Right lobe of liver (tissue), 6 donors: ENCODE data around the gene CRYAB. TPM values are rescaled to one million over a fixed set of nuclear protein-coding genes. Genes with fewer than 3 reads are reported as not detected.

Source experiments
- ATAC-seq, 4 donors: fragments of 200-7000 bp; cut with Tn5 transposase; one replicate each; pipeline ENCODE4 v1.9.1; 2020; ENCODE audit warnings: mild to moderate bottlenecking in 4 of 4, moderate library complexity in 4 of 4
- DNase-seq, 3 donors: peaks; one replicate each; pipeline ENCODE4 v3.0.0-alpha.2; 2020
- H3K27ac ChIP-seq, 3 donors: fragments of 200-600 bp; one replicate each; pipeline ENCODE4 v1.8.0; 2022
- H3K27me3 ChIP-seq, 2 donors: fragments of 200-600 bp; one replicate each; pipeline ENCODE4 v1.8.0; 2022
- H3K36me3 ChIP-seq, 4 donors: fragments of 200-600 bp; sonication (generic) in 1 of 4; one replicate each; pipeline versions ENCODE4 v1.5.1 to v1.8.0; 2017 to 2022; ENCODE audit warnings: control low read depth in 1 of 4
- H3K4me1 ChIP-seq, 4 donors: fragments of 200-600 bp; sonication (generic) in 1 of 4; one replicate each; pipeline versions ENCODE4 v1.5.1 to v1.8.0; 2017 to 2022; ENCODE audit warnings: control low read depth in 1 of 4
- H3K4me3 ChIP-seq, 3 donors: fragments of 200-600 bp; one replicate each; pipeline ENCODE4 v1.8.0; 2022
- H3K9me3 ChIP-seq, 4 donors: fragments of 200-600 bp; sonication (generic) in 1 of 4; one replicate each; pipeline versions ENCODE4 v1.5.1 to v1.8.0; 2017 to 2022; ENCODE audit warnings: control low read depth in 1 of 4
- CTCF ChIP-seq, 4 donors: fragments of 200-600 bp in 3 of 4; fragments of 450-650 bp in 1 of 4; IDR thresholded peaks; one replicate each; pipeline versions ENCODE4 v1.5.1 to v1.8.0; 2016 to 2022; ENCODE audit warnings: antibody characterized with exemption in 4 of 4, mild to moderate bottlenecking in 2 of 4
- POLR2A ChIP-seq: fragments of 450-650 bp; IDR thresholded peaks from one replicate; pipeline ENCODE4 v1.6.1; 2017; ENCODE audit warnings: antibody characterized with exemption, mild to moderate bottlenecking
- WGBS: methylation state at CpG from one replicate; pipeline ENCODE4 v1.1.6; 2018; ENCODE audit warnings: low coverage, low lambda C conversion rate; ENCODE audit not compliant: insufficient coverage; ENCODE audit errors: missing lambda C conversion rate; 5-methylcytosine and 5-hydroxymethylcytosine counted together
- intact Hi-C, 2 donors: fragments of 100-400 bp; cut with DNase I; formaldehyde crosslinking; loops; one replicate each; pipeline versions ENCODE4 v1.11.2 to v1.14.1; 2022
- total RNA-seq, 6 experiments: library from RNA; depleted of rRNA in 2 of 6; stranded (reverse); fragments of >200 nt in 2 of 6; fragmentation: NEBNext Ultra II Directional in 3 of 6; extraction: Animal tissue kit (Norgen Biotek cat#: 25700) in 3 of 6; gene quantifications; one replicate each; pipeline versions ENCODE4 v1.1.0 to v1.2.4, GENCODE V29; 2016 to 2023
- donor health status: DM: no; HTN: yes; CAD: no.
- donor health status: DM: no; HTN: no; CAD: no.
- donor health status: DM: no; HTN: no; CAD: no.
- donor health status: DM: no; HTN: yes; CAD: no.
- donor health status: DM: no; HTN: yes; CAD: no.

Gene CRYAB
- total RNA-seq, 6 experiments from 2014 or later, result 3.6 to 10.5 (median 6.7) TPM

- Histone ChIP-seq H3K27me3 (no peaks in the 10 kb centered on the region), H3K27ac (no peak overlapping the region), H3K4me3 (no peak overlapping the region), H3K9me3 (no peaks in the 10 kb centered on the region), H3K36me3 (no peaks in the 10 kb centered on the region), H3K4me1 (peaks cover 0 to 38% (median 7%) of the 10 kb centered on the region in 4 donors)
- no peak for ATAC-seq
- intact Hi-C loops, result loop anchor here in 1 of 2 donors (10.0 kb wide), 1 partner anchor 45 kb away; no protein-coding TSS in a partner anchor
- TF ChIP-seq CTCF (IDR thresholded peaks at IDR 0.05) (no peak), POLR2A (no peak)
- WGBS, result 79% methylated on average over 4 of the region's 4 CpGs
- no peak for DNase-seq
Observed at GRCh38 chr11:111939836-111940604, 28.4 kb upstream of the CRYAB start.

DNA sequence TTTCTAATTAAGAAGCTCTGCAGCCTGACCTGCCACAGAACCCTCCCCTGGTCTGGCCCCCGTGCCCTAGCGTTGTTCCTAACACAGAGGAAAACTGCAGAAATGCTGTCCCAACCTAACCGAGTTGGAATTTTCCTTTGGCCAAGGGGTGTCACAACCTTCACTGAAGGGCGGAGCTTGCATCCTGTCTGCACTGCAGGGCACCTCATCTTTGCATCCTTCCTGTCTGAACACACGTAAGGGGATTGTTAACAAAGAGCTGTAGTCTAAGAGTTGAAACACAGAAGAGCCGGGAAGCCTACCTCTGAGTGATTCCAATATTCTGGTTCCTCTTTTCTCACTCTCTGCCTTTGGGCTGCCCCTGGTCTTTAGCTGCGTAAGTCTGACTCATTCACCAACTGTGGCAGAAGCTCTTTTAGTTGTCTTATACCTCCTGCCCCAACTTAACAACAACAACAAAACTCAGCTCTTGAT lies 27.2 kb upstream of the CRYAB start:
- ATAC-seq (no peak), DNase-seq (no peak)
- H3K27me3 ChIP-seq, result no peaks in the 10 kb centered on the region
- peaks cover 0 to 51% (median 14%) of the 10 kb centered on the region in 4 donors for H3K4me1 ChIP-seq
- H3K27ac ChIP-seq, result peak overlapping the region in 1 of 3 donors; percentile 92
- no peak overlapping the region for H3K4me3 ChIP-seq
- no peaks in the 10 kb centered on the region for H3K9me3 ChIP-seq
- intact Hi-C loops, result loop anchor here in 1 of 2 donors (10.0 kb wide), 1 partner anchor 46 kb away; no protein-coding TSS in a partner anchor
- TF ChIP-seq POLR2A, result no peak
- TF ChIP-seq CTCF (IDR thresholded peaks at IDR 0.05), result no peak
- 18% methylated on average over 6 of the region's 7 CpGs for WGBS
- no peaks in the 10 kb centered on the region for H3K36me3 ChIP-seq

- intact Hi-C loops, result loop anchor here in 1 of 2 donors (10.0 kb wide), 1 partner anchor 47 kb away; no protein-coding TSS in a partner anchor
- no peaks in the 10 kb centered on the region for H3K27me3 ChIP-seq
- no peak for TF ChIP-seq POLR2A
- no peak for TF ChIP-seq CTCF (IDR thresholded peaks at IDR 0.05)
- H3K9me3 ChIP-seq, result no peaks in the 10 kb centered on the region
- ATAC-seq, result no peak
- H3K27ac ChIP-seq, result peak overlapping the region in 1 of 3 donors; percentile 92
- WGBS, result 52% methylated on average over 4 of the region's 7 CpGs
- peak overlapping the region in 2 of 3 donors; percentile 53 to 75 for H3K4me3 ChIP-seq
- DNase-seq, result no peak
- peaks cover 0 to 53% (median 17%) of the 10 kb centered on the region in 4 donors for H3K4me1 ChIP-seq
- no peaks in the 10 kb centered on the region for H3K36me3 ChIP-seq
Observed at GRCh38 chr11:111937844-111938243, 26.3 kb upstream of the CRYAB start.

DNA sequence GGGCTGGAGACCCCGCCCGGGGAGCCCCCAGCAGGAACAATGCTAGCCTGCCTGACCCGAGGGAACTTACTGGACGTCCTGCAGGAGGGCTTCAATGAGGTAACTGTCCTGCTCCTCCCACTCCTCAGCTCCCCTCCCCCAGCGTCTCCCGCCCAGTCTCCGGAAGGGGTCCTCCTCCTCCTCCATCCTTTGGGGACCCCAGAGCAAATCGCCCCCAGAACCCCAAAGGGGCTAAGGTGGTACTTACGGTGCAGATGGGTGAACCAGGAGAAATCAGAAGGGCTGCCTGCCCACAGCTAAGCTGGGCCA lies 25.8 kb upstream of the CRYAB start:
- DNase-seq, result no peak
- WGBS, result 5% methylated on average over 4 of the region's 9 CpGs
- H3K27ac ChIP-seq, result peak overlapping the region; percentile 16 to 92 (median 79)
- no peak for TF ChIP-seq POLR2A
- H3K36me3 ChIP-seq, result no peaks in the 10 kb centered on the region
- intact Hi-C loops, result loop anchor here in 1 of 2 donors (10.0 kb wide), 1 partner anchor 47 kb away; no protein-coding TSS in a partner anchor
- peak in 1 of 4 donors; percentile 13 for ATAC-seq
- H3K9me3 ChIP-seq, result no peaks in the 10 kb centered on the region
- H3K27me3 ChIP-seq, result no peaks in the 10 kb centered on the region
- H3K4me1 ChIP-seq, result peaks cover 0 to 53% (median 17%) of the 10 kb centered on the region in 4 donors
- H3K4me3 ChIP-seq, result peak overlapping the region; percentile 53 to 75 (median 71)

GRCh38 chr11:111936040-111936540 lies 24.5 kb upstream of the CRYAB start:
- intact Hi-C loops, result loop anchor here in 1 of 2 donors (10.0 kb wide), 1 partner anchor 49 kb away; no protein-coding TSS in a partner anchor
- ATAC-seq (no peak), DNase-seq (no peak)
- H3K4me3 ChIP-seq, result no peak overlapping the region
- no peaks in the 10 kb centered on the region for H3K36me3 ChIP-seq
- H3K4me1 ChIP-seq, result peaks cover 0 to 53% (median 17%) of the 10 kb centered on the region in 4 donors
- TF ChIP-seq CTCF (IDR thresholded peaks at IDR 0.05), result no peak
- no peak for TF ChIP-seq POLR2A
- H3K27ac ChIP-seq, result peak overlapping the region; percentile 76 to 92 (median 79)
- H3K27me3 ChIP-seq, result no peaks in the 10 kb centered on the region
- no peaks in the 10 kb centered on the region for H3K9me3 ChIP-seq
- 42% methylated on average over 3 of the region's 3 CpGs for WGBS
